Right renal pelvis (tissue), 4 donors: ENCODE measurements around the gene DCTN3. TPM values are rescaled to one million over a fixed set of nuclear protein-coding genes. Genes with fewer than 3 reads are reported as not detected.

Experiments
- DNase-seq, 4 donors: peaks; one replicate each; pipeline ENCODE4 v3.0.0-alpha.2; 2013; ENCODE audit warnings: low read depth in 4 of 4, low spot score in 3 of 4, missing footprints in 1 of 4
- polyA plus RNA-seq, 4 donors: library from polyadenylated mRNA; unstranded; fragments of 120-200 nt; gene quantifications; one replicate each; pipeline ENCODE4 v1.2.1, GENCODE V29; 2013; ENCODE audit not compliant: insufficient read length in 4 of 4

The DCTN3 gene
- polyA plus RNA-seq, 4 donors, result 95.5 to 108 (median 99.3) TPM

- no peak for DNase-seq
Observed at GRCh38 chr9:34624475-34625185, 4.3 kb upstream of the DCTN3 start.

DNA sequence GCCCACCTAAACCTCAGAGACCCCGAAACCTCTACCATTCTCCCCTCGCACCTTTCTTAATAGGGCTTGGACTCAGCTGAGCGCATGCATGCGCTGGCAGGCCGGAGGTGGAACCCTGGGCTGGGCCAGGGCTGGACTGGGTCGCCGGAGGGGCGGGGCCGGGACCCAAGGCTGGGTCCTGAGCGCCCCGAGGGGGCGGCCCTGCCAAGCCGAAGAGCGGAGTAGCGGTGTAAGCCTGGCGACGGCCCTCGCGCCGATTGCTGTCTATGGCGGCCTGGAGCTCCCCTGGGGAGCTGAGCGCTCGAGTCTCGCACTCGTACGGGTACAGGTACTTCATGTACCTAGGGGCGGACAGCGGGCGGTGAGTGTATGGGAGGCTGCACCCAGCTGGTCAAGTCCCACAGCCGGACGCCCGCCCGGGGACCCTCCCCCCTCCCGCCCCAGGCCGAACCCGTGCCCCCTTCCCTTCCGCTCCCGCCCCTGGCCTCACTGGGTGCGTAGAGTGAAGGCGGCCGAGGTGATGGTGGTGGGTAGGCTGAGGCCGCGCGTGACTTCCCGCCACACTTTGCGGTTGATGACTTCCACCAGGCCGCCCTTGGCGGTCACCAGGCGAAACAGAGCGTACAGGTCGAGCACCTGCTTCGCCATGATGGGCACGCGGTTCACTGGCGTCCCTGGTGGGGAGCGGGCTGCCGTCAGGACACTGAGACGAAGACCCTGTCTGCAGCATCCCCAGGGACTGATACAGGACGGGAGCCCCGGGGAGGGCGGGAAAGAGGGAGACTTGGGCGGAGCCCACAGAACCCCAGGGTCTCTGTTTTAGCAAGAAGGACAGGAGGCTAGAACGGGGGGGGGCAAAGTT, 3.3 kb upstream of the DCTN3 start:
- no peak for DNase-seq

GRCh38 chr9:34615132-34615531, 5.2 kb downstream of the DCTN3 start:
- DNase-seq, result no peak

DNA sequence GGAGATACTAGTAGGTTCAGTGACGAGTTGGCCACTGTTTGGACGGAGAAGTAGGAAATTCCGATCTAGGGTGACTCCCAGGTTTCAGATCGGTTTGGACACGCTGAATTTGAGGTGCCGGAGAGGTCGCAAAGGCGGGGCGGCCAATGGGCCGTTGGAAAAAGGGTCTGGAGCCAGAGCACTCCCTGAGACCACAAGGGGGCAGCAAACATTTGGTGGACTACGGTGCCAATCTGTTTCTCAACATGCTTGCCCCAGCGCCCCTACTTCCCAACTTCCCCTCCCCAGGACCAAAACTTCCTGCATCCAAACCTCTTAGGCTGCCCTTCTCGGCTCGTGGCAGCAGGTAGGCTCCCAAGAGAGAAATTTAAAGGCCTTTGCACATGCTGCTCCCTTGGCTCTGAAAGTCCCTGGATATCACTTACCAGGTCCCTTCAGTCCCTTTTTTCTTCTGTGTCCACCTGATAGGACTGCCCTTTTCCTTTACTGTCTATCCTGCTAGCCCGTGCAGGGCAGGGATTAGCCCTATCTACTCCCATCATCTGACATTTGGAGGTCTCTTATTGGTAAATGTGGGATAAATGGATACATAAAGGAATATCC, 7.4 kb downstream of the DCTN3 start:
- peak in 1 of 4 donors; percentile 61 for DNase-seq

DNA sequence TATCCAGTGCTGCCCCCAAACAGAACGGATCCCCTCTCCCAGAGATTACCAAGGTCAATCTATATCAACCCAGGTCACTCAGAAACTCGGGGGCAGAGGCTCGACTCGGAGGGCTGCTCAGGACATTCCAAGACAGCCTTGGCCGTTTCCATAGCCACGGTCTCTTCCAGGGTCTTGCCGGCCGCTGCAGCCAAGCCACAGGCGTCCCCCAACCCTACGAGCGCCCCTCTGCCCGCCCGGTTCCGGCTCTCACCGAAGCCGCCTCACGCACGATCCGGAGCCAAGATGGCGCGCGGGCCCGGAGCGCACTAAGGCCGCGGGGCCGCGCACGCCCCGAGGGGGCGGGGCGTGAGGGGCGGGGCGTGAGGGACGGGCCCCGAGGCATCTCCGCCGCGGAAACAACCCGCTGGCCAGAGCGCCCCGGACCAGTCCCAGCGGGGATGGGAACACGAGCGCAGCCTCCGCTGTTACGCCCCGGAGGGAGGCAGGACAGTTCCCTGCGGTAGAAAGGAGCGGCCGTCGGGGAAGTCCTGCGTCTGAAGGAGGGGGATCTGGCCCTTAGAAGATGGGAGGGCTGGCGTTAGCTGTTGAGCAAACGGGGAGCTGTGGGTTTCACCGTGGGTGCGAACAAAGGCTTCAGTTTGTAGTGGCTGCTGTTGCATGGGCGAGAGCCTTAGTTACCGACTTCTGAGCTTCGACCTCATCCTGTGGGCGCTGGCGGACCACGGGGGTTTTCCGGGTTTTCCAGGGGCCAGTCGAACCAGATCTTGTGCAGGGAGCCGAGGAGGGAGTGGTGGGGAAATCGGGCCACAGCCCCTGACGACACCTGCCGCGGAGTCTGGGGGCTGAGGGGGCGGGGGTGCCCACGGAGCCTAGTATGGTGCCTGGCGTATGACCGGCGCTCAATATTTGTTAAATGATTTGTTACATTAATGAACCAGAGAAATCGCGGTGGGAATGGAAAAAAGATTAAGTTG, 8.2 kb downstream of the DCTN3 start, which contains the start of gene RPP25L:
RPP25L (minus strand) TSS at position 287 of the 977 bp plus-strand sequence. CDS start 801 bp downstream, outside the sequence.
- DNase-seq, result peak; percentile 74 to 82 (median 79)

DNA sequence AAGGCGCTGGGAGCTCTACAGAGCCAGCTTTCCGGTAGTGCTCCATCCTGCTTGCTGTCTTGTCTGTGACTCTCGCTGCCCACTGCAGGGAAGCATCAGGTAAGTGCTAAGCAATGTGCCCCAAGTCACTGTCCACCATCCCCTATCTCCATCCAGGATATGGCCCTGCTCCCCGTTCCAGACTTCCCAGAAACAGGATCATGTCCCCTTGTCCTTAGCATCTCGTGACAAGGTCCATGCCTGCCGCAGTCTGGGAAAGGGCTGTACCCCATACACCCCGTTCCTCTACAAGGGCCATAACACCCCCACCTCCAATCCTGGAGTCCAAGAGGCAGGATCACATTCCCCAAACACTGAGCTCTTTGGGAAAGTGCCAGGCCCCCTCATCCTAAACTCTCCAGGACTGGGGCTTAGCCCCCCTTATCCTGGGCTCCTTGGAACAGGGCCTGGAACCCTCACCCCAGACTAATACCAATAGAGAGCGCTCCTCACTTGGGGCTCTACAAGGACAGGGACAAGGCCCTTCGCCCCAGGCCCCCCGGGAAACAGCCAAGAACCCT, 9.0 kb downstream of the DCTN3 start:
- DNase-seq, result no peak

- no peak for DNase-seq
Observed at GRCh38 chr9:34610434-34611206, 9.7 kb downstream of the DCTN3 start.

DNA sequence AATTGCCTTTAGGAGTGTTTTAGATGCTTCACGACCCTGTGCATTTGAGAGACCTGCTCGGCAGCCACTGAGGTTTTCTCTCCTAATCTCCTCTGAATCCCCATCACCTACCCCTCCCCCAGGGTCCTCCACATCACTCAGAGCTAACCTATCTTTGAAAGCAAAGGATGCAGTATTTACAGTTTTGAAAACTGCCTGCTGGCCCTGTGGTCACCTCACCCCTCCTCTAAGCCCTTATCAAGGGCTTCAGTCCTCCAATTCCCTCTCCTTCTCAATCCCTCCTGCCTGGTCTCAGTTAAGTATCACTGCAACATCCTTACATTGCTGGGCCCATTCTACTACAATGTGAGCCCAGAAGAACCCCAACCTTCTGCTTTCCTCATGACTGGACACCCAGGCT, 13.0 kb downstream of the DCTN3 start:
- no peak for DNase-seq

- DNase-seq, result no peak
Observed at GRCh38 chr9:34606905-34607304, 13.4 kb downstream of the DCTN3 start.

- no peak for DNase-seq
Observed at GRCh38 chr9:34606190-34606589, 14.1 kb downstream of the DCTN3 start.

DNA sequence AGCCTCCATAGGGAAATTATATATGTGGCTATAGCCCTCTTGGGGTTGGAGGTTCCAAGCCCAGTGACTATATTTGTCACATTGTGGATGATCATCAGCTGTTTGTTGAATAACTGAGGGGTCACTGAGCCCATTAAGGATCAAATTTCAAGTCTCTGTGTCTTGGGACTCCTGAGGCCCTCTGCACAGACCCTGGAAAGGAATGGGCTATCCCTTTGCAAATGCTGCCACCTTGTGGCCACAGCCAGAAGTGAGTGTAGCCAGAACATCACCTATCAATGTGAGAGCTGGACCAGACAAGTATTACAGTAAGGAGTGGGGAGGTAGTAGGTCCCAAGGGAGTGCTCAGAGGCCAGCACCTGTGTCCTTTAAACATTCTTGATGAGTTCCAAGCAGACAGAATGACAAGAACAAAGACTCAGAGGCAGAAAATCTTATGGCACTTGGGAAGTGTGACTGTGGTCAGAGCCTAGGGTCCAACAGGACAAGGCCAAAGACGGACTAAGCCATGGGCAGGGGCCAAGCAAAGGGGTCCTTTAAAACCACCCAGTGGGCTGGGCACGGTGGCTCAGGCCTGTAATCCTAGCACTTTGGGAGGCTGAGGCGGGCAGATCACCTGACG, 16.6 kb downstream of the DCTN3 start:
- peak in 2 of 4 donors; percentile 75 to 79 for DNase-seq

DNA sequence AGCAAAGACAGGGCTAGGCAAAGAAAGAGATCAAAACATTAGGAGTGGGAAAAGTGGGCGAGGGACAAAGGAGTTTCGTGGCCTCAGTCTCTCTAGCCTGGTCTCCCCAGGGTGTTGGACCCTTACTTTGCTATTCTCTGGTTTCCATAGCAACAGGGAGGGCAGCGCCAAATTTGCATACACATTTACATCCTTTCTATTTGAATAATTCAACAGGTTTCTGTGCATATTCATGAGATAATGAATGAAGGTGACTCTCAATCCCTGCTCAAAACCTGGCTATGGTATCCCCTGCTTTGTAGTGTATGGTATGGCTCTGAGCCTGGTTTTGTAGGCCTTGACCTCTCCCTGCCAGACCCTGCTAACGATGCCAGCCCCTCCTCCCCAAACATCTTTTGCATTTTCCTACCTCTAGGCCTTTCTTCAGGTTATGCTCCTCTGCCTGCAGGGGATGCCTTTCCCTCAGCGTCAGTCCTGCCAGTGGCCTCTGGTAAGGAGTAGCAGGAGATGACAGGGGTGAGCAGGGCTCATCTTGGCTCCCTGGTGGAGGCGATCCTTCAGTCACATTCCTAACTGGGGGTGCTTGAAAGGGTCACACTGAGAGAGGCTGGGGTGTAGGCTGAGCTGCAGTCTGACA, 18.2 kb downstream of the DCTN3 start:
- DNase-seq, result no peak

GRCh38 chr9:34600908-34601307, 19.4 kb downstream of the DCTN3 start:
- DNase-seq, result no peak

- DNase-seq, result no peak
Observed at GRCh38 chr9:34599546-34599945, 20.7 kb downstream of the DCTN3 start.

- no peak for DNase-seq
Observed at GRCh38 chr9:34594177-34594576, 26.1 kb downstream of the DCTN3 start.

DNA sequence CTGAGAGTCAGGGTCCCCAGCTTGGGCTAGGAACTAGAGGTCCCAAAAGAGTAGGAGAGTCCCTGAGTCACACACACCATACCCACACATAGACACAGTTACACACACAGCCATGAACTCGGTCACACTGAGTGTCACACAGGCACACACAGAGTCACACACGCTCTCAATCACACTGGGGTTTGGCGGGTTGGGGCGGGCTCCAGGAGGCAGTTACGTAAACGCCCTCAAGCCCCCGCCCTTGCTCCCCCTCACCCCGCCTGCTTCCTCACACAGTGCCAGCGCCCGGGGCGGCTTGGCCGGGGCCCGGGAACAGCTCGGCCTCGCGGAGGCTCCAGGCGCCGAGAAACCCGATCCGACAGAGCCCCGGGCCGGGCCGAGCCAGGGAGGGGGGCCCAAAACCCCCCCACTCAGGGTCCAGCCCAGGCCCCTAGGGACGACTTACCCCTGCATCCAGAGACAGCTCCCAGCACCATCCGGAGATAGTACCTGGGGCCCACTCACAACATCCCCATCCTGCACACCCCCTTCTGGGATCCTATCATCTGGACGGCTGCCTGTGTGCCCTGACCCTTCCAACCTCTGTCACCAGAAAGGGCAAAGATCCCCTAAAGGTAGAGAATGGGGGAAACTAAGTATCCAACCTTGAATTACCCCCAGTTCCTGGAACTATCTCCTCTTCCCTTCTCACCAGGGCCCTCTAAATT, 27.2 kb downstream of the DCTN3 start:
- DNase-seq, result no peak
